ENCODE measurements around the gene KIF25.

GRCh38 chr6:168081858-168082546 lies 84.5 kb downstream of the KIF25 start:
- TF ChIP-seq REST (IDR thresholded peaks at IDR 0.05; ENCODE audit: low read depth) (no peak), TAF1 (IDR thresholded peaks at IDR 0.05; ENCODE audit: low read depth) (no peak), ZBTB7A (IDR thresholded peaks at IDR 0.05; ENCODE audit: low read depth) (no peak), USF1 (IDR thresholded peaks at IDR 0.05) (no peak), YY1 (IDR thresholded peaks at IDR 0.05; ENCODE audit: low read depth) (no peak), FOXM1 (IDR thresholded peaks at IDR 0.05; ENCODE audit: borderline replicate concordance, low read depth) (no peak)

Measured in Ishikawa (cell line).